ENCODE results near the gene CD163.
"Not testable (repeated sequence)": the region's sequence is repeated elsewhere in the genome, so short reads cannot be mapped to it uniquely, and the experiment has no call there.

Gene CD163

DNA sequence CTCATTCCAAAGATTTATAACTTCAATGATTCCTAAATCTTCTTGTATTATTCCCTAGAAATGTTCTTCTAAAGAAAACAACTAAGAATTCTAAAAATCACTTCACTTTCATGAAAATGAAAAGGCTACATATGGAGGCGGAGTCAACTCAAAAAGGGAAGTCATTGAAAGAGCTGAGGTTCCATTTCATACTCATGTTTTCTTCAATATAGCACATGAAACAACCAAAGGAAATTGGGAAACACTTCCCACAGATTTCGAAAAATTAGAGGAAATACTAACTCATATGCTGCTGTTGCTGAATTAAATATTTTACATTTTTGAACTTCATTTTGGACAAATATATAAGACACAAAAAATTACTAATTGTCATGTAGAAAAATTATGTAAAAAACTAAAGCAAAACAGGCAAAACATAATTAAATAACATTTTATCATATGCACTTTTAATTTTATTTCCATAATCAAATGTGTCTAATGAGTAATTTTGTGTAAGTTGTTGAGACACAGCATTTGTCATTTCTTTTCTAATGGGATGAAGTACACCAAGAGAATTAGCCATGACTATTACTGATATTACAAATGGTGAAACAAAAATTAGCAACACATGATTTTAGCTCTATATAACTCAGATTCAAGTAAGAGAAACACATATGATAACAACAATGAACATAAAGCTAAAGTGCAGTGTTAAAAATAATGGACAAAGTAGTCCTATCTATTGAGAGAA is at the start of gene CD163:
Gene CD163, minus strand, starts transcription at position 92 of the 730 bp plus-strand sequence. Its CDS starts 87 bp downstream, at position 5.
- intact Hi-C loops (cut with DNase I): no loop called here
- no peak for DNase-seq

DNA sequence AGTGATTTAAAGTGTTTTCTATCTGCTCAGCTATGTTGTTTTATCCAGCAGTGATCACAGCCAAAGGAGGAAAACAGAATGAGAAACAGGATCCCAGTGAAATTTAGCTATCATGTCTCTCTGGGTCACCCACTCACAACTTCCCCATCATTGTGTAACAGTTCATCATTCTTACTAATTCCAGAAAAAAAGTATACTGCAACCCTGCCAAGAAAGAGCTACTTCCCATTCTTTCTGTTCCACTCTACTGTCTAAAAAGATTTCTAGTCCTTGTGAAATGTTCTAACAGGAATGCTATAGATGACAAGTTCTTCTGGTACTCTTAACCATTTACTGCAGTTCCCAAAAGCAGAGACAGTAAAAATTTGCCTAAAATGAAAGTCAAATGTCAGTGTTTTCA is 39.2 kb upstream of the CD163 start:
- peak in 1 of 42 donors; percentile 4 for DNase-seq
- intact Hi-C loops (cut with DNase I): no loop called here

DNA sequence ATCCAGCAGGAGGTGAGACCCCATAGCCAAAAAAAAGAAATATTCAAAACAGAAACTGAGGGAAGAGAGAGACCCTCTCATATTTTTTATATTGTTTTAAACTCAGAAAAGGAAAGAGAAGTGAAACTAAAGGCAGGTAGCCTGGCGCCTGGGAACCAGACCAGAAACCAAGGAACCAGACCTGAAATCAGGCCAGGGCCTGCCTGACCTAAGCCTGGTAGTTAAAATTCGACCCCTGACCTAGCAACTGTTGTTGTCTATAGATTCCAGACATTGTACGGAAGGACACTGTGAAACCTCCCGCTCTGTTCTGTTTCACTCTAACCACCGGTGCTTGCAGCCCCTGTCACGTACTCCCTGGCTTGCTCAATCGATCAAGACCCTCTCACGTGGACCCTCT is 38.5 kb upstream of the CD163 start:
- intact Hi-C loops (cut with DNase I): no loop called here
- DNase-seq: peak in 6 of 42 donors; percentile 2 to 19 (median 12)

DNA sequence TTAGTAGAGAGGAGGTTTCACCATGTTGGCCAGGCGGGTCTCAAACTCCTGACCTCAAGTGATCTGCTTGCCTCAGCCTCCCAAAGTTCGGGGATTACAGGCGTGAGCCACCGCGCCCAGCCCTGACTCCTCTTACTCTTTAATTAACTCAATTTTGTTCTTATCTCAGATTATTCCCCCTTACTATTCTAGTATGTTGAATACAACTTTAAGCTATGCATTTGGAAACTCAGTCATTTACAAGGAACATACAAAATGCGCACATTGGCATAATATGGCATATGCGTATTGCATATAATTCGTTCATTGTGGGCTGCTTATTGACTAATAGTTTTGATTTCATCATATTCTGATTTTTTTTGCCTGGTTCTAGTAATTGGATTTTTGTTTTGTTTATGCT is 10.8 kb upstream of the CD163 start:
- intact Hi-C loops (cut with DNase I): no loop called here
- DNase-seq: no peak

DNA sequence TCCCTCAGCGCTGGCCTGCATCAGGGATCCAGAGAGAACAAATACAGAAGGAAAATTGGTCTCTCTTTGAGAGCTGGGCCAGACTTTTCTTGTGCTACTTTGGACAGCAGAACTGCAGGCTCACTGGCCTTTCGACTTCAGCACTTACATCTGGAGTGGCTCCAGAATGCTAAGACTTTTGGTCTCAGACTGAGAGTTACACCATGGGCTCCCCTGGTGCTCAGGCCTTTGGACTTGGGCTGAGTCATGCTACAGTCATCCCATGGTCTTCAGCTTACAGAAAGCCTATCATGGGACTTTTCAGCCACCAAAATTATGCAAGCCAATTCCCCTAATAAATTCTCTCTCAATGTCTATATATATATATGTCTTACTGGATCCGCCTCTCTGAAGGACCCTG is 9.0 kb upstream of the CD163 start:
- intact Hi-C loops (cut with DNase I): no loop called here
- DNase-seq: peak in 5 of 42 donors; percentile 2 to 50 (median 24)

DNA sequence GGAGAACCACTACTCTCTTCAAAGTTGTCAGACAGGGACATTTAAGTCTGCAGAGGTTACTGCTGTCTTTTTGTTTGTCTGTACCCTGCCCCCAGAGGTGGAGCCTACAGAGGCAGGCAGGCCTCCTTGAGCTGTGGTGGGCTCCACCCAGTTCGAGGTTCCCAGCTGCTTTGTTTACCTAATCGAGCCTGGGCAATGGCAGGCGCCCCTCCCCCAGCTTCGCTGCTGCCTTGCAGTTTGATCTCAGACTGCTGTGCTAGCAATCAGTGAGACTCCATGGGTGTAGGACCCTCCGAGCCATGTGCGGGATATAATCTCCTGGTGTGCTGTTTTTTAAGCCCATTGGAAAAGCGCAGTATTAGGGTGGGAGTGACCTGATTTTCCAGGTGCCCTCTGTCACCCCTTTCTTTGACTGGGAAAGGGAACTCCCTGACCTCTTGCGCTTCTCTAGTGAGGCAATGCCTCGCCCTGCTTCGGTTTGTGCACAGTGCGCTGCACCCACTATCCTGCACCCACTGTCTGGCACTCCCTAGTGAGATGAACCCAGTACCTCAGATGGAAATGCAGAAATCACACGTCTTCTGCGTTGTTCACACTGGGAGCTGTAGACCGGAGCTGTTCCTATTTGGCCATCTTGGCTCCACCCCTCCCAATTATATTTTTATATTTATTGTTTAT is 6.4 kb upstream of the CD163 start:
- intact Hi-C loops (cut with DNase I); DNase-seq: not testable (repeated sequence)

DNA sequence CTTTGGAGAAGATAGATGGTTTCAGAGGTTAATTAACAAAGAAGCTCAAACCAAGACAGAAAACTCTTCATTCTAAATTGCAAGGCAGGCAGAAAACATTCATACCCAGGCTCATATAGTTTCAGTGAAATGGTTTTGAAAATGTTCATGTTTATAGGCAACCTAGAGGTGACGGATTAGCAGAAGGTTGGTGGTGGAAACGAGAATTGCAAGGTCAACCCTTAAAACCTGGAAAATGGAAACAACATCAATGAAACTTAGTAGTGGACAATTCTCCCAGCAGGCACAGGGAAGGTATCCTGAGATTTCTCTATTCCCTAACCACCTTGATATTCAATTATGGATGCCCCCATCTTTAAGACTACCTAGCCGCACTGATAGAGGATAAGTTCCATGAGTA is 965 bp downstream of the CD163 start:
- intact Hi-C loops (cut with DNase I): no loop called here
- no peak for DNase-seq

DNA sequence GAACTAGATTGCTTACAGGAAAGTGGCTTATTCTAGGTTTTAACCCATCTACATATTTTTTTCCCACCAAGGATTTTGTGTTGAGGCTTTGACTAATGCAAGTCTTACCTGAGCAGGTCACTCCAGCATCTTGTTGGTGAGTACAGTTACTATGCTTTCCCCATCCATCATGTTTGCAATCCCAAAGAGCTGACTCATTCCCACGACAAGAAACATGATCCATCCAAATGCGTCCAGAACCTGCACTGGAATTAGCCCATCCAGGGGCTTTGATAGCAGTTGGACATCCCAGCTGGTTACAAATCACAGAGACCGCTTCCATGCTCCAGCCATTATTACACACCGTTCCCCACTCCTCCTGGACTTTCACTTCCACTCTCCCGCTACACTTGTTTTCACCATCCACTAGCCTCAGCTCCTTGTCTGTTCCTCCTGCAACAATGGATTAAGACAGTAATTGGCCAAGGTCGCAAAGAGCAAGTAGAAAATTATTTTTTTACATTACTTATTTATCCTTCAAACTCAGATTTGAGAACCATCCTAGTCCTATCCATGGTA is 2.5 kb downstream of the CD163 start:
- intact Hi-C loops (cut with DNase I): no loop called here
- no peak for DNase-seq

DNA sequence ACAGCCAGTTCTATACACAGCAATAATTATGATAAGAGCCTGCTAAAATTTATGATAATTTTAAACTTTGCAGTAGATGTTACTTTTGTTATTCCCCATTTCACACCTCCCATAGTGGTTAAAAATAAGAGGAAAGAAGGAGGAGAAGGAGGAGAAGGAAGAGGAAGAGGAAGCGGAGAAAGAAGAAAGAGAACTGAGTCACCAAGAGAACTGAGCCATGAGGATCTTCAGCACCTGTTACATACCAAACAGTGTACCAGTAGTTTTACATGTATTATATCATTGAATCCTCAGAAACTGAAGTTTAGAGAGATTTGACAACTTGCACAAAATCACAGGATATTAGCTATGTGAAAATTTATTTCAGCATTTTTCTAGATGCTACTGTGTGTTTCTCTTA is 3.9 kb downstream of the CD163 start:
- no peak for DNase-seq
- intact Hi-C loops (cut with DNase I): no loop called here

DNA sequence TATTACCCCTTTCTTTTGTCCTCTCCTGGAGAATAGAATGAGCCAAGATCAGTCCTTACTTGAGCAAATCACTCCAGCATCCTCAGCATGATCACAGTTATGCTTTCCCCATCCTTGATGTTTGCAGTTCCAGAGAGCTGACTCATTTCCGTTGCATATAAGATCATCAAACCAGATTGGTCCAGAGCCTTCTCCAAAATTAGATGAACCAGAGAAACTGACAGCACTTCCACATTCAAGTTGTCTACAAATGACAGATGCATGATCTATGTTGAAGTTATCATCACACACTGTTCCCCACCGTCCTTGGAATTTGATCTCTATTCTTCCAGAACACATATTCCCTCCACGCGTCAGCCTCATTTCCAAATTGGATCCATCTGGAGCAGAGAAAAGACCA is 4.8 kb downstream of the CD163 start:
- intact Hi-C loops (cut with DNase I): no loop called here
- DNase-seq: peak in 2 of 42 donors; percentile 6 to 11

DNA sequence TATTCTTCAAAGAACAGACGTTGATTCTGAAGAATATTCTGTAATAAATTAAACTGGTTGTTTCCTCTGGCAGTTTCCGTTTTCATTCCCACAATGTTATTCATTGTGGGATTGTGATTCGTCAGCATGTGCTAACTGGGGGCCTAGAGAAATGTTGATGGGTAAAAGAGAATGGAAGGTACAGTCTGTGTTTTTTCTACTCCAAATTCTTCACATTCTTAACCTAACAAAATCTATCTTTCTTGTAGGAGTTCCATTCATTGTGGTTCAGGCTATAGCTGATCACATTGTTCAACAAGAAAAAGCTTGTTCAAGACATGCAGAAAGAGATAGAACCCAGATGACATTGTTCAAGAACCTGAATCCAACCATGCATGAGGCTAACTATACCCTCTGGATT is 5.9 kb downstream of the CD163 start:
- no peak for DNase-seq

DNA sequence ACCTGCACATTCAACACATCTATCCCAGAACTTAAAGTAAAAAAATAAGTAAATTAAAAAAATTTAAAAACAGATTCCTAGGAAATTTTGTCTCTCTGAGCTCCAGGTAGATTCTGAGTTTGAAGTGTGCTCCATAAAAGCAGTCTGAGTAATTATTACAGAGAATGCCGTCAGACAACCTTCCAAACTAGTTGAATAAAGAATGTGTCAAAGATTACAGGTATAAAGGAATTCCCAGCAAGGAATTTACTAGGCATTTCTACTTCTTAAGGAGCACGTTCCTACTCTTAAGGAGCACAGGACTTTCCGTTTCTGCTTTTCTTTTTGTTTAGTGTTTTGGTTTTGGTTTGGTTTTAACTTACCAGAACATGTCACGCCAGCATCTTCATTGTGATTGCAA is 7.1 kb downstream of the CD163 start:
- intact Hi-C loops (cut with DNase I): no loop called here
- no peak for DNase-seq

More for the DNA sequence above, 5.9 kb downstream of the CD163 start:
- intact Hi-C loops (cut with DNase I): no loop called here

DNA sequence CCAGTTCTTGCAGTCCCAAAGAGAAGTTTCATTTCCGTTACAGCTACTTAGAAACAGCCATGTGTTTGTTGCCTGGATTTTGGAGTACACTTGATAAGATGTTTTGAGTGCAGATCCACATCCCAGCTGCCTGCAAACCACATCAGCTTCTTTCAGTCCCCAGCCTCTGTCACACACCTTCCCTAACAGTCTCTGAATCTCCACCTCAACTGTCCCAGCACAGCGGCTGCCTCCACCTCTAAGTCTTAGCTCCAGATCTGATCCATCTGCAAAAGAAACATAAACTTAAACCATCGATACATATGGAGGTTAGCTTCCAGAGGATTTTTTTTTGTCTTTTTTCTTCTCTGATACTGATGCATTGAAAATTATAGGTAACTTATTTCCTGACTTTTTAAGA is 8.4 kb downstream of the CD163 start:
- intact Hi-C loops (cut with DNase I): no loop called here
- DNase-seq: no peak

DNA sequence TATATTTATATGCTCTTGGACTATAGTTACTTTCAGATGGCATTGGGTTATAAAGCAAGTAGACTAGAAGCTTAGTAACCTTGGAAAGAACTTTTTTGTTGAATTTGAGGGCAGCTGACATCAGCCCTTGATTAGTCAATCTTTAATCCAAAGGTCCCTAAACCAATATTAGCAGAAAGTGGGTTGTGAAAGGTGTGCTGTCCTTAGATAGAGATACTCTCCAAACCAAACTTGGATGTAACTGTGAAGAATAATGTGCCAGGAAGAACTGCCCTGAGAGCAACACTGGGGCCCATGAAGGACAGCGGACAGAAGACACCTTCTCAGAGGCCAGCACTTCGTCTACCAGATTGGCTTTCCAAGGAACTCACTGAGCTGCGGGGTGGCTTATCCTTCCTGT is 10.6 kb downstream of the CD163 start:
- no peak for DNase-seq
- intact Hi-C loops (cut with DNase I): no loop called here

DNA sequence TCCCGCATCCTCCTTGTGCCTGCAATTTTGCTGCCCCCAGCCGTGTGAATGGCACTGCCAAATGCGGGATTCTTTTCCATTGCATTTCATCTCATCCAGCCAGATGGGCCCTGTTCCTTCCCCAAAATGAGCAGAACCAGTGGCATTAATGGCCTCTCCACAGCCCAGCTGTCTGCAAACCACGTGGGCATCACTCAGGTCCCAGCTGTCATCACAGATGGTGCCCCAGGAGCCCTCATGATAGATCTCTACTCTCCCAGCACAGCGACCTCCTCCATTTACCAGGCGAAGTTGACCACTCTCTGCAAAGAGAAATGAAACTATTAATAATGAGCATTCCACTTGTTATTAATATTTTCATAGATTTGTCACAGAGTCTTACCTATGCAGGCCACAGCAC is 17.1 kb downstream of the CD163 start:
- DNase-seq: no peak
- intact Hi-C loops (cut with DNase I): no loop called here

DNA sequence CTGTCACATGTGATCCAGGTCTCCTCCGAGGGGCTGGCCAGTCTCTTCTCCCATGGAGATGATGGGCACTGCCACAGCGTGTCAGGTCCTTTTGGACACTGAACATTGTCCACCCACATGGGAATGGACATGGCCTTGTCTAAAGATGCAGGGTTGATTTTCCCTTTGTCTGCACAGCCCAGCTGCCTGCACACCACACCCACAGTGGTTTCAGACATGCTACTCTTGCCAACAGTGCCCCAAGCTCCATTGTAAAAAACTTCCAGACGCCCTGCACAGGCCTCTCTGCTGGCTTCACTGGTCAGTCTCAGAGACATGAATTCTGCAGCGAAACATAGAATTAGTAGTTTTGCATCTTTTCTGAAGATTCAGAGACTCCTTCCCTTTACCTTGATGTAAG is 18.5 kb downstream of the CD163 start:
- intact Hi-C loops (cut with DNase I): no loop called here
- no peak for DNase-seq

DNA sequence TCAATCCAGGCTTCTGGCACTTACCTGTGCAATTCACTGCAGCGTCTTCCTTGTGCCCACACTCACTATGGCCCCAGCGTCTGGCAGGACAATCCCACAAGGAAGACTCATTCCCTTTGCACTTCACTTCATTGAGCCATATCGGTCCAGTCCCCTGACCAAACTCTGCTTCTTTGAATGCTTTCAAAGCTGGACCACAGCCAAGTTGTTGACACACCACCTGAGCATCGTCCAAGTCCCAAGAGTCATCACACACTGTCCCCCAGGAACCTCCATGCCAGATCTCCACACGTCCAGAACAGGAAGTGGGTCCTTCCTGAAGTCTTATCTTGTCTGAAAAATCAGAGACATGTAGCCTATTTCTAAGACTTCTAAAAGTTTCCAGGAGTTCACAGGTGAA is 20.2 kb downstream of the CD163 start:
- DNase-seq: no peak
- intact Hi-C loops (cut with DNase I): no loop called here

DNA sequence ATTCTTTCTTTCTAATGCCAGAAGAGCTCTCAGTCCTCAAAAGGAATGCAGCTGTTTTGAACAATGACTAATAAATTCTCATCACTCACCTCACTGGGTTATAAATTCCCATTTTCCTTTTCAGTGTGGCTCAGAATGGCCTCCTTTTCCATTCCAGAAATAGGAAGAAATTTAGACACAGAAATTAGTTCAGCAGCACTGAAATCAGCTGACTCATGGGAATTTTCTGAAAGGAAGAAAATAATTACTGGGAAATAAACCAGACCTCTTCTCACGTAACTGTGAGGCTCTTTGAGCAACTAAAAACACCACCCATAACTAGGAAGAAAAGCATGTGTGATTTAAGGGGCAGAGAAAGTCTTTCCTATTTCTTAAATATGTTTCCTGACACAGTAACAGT is 23.8 kb downstream of the CD163 start:
- DNase-seq: no peak
- intact Hi-C loops (cut with DNase I): no loop called here

DNA sequence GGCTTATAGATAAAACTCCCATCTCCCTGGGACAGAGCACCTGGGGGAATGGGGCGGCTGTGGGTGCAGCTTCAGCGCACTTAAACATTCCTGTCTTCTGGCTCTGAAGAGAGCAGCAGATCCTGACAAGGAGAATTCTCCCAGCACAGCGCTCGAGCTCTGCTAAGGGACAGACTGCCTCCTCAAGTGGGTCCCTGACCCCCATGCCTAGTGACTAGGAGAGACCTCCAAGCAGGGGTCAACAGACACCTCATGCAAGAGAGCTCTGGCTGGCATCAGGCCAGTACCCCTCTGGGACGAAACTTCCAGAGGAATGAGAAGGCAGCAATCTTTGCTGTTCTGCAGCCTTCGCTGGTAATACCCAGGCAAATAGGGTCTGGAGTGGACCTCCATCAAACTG is 31.5 kb downstream of the CD163 start:
- DNase-seq: no peak
- intact Hi-C loops (cut with DNase I): no loop called here

DNA sequence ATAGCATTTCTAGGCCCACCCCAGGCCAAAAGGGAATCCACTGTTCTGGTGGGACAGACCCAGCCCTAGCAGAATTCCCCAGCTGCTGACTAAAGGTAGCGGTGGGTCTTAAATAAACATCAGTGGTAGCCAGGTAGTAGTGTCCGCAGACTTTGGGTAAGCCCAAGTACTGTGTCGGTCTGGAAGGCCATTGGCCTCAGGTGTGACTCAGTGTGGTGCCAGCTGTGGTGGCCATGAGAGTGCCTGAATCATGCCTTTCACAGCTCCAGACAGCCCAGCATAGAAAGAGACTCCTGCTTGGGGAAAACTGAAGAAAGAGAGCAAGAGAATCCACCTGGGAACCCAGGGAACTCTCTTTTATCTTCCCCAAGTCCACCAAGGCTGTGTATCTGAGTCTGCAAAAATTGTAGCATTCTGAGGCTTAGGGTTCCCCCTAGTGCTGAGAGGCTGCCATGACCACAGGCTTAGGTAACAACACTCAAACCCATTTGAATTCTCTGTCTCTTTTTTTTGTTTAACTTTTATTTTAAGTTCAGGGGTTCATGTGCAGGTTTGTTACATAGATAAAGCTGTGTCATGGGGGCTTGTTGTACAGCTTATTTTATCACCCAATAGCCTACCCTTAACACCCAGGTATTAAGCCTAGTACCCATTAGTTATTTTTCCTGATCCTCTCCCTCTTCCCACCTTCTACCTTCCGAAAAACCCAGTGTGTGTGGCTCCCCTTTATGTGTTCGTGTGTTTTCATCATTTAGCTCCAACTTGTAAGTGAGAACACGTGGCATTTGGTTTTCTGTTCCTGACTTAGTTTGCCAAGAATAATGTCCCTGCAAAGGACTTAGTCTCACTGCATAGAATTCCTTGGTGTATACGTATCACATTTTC is 43.0 kb downstream of the CD163 start:
- peak in 41 of 42 donors; percentile 12 to 84 (median 61) for DNase-seq
- intact Hi-C loops (cut with DNase I): no loop called here
